Stimulated activated effector memory CD8-positive, alpha-beta T cell treated with anti-CD3 and anti-CD28 coated beads, Interleukin-12 subunit alpha, Interleukin-12 subunit beta, amount 100 ng/mL, for 72 hours (primary cell): ENCODE measurements around the gene CCDC71L.
A peak's percentile ranks its signal among the peaks of the same experiment; 100 is the strongest.

ENCODE experiments used
- ATAC-seq: fragments of 150-1000 bp; cut with Tn5 transposase; 2 replicates; pipeline ENCODE4 v1.10.0; 2021
- DNase-seq, 2 donors: peaks; one replicate each; pipeline ENCODE4 v3.0.0; 2021 to 2022; ENCODE audit warnings: low spot score in 2 of 2
- H3K27ac Mint-ChIP-seq: one replicate; pipeline ENCODE4 v1.8.0; 2022; ENCODE audit warnings: mild to moderate bottlenecking, mixed read lengths
- H3K36me3 Mint-ChIP-seq: one replicate; pipeline ENCODE4 v1.8.0; 2022; ENCODE audit warnings: mild to moderate bottlenecking, mixed read lengths
- H3K4me1 Mint-ChIP-seq: one replicate; pipeline ENCODE4 v1.8.0; 2022; ENCODE audit warnings: mixed read lengths
- H3K4me3 Mint-ChIP-seq: one replicate; pipeline ENCODE4 v1.8.0; 2022; ENCODE audit warnings: mild to moderate bottlenecking, mixed read lengths
- H3K9me3 Mint-ChIP-seq: one replicate; pipeline ENCODE4 v1.8.0; 2022; ENCODE audit warnings: mixed read lengths

The CCDC71L gene

DNA sequence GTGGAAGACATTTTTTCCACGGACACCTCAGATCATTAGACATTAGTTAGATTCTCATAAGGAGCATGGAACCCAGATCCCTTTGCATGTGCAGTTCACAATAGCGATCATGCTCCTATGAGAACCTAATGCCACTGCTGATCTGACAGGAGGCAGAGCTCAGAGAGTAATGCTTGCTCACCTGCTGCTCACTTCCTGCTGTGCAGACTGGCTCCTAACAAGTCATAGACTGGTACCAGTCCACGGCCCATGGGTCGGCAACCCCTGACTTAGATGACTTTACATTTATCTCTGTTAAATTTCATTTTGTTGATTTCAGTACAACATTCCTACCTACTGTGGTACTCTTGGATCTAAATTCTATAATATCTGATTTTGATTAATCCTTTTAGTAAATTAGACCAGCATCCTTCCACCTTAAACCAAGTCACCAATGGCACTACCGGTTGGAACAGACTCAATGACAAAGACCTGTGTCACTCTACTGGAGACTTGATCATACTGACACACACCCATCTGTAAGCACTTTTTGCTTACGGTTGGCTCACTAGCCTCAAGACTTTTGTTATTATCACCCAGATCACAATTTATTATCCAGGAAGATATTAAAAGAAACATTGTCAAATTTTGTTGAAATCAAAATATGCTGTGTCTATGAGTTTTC lies 8.0 kb upstream of the CCDC71L start:
- Mint-ChIP-seq H3K4me1 (peaks cover 6% of the 10 kb centered on the region), H3K9me3 (no peaks in the 10 kb centered on the region), H3K27ac (no peak overlapping the region), H3K36me3 (no peaks in the 10 kb centered on the region), H3K4me3 (no peak overlapping the region)
- DNase-seq (no peak), ATAC-seq (peak; percentile 61)

DNA sequence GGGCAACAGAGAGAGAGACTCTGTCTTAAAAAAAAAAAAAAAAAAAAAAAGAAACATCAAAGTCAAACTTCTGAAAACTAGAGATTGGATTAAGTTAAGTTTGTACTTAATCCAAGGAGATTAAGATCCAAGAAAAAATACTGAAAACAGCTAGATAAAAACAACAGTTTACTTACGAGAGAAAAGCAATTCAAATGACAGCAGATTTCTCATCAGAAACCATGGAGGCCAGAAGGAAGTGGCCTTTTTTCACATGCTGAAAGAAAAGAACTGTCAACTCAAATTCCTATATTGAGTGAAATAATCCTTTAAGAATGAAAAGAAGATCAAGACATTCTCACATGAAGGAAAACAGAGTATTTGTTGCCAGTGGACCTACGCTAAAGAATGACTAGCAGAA lies 5.4 kb upstream of the CCDC71L start:
- Mint-ChIP-seq H3K9me3 (no peaks in the 10 kb centered on the region), H3K36me3 (no peaks in the 10 kb centered on the region), H3K4me1 (peaks cover 9% of the 10 kb centered on the region), H3K27ac (no peak overlapping the region), H3K4me3 (no peak overlapping the region)
- DNase-seq (no peak), ATAC-seq (no peak)

DNA sequence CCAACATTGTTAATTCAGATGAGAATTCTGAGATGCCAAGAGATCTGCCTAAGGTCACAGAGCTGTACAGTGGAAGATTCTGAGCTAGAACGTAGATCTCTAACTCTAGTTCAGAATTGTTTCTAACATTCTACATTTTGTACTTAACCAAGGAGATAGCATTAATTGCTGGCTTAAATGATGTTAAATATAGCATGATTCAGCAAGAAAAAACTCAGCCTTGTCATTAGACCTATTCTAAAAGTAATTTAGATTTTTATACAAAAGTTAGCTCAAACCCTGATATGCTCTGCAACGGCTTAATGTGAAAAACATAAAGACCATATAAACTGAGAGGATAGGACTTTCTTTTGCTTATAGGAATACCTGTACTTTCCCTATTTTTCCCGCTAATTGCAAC lies 3.4 kb upstream of the CCDC71L start:
- H3K4me3 Mint-ChIP-seq: no peak overlapping the region
- ATAC-seq: no peak
- H3K27ac Mint-ChIP-seq: no peak overlapping the region

GRCh38 chr7:106659963-106660861 lies 746 bp downstream of the CCDC71L start:
- Mint-ChIP-seq H3K4me1 (peaks cover 23% of the 10 kb centered on the region), H3K36me3 (peaks cover 21% of the 10 kb centered on the region), H3K27ac (peak overlapping the region; percentile 96), H3K9me3 (peaks cover 2% of the 10 kb centered on the region), H3K4me3 (peak overlapping the region; percentile 80)
- DNase-seq (peak; percentile 76 to 92), ATAC-seq (peak; percentile 80)

More for the DNA sequence above, 3.4 kb upstream of the CCDC71L start:
- no peak for DNase-seq
- peaks cover 11% of the 10 kb centered on the region for H3K4me1 Mint-ChIP-seq
- peaks cover 2% of the 10 kb centered on the region for H3K9me3 Mint-ChIP-seq
- peaks cover 12% of the 10 kb centered on the region for H3K36me3 Mint-ChIP-seq

DNA sequence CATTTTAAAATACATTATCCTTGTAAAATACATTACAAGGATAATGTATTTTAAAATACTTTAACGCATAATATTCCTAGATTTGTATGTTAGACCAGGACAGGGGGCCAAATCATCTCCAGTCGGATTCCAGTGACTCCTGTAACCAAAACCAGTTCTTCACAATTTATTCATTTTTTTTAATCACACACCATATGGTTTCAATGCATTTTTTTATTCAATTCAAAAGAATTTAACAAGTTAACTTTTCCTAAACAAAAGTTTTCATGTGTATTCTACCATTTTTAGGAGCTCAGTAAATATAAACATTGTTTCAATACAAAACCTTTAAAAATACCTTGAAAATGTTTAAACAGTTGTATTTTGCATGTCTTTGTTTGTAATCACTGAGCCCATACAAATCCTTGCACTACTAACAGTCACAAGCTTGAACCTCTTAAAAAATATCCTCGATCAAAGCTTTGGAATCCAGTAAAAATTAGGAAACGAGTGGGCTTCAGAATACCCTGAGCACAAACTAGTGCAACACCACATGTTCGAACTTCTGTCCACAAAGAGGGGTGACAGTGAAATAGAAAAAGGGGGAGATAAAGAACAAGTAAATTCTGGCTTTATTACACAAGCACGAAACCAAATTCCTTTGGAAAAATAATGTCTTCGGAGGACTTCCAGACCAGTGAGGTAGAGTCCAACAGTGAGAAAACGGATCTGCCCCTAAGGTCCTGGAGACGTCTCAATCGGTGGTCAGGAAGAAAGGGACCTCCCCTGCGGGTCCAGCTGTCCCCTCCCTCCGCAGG lies 1.6 kb downstream of the CCDC71L start:
- ATAC-seq (no peak), DNase-seq (no peak)
- peak overlapping the region; percentile 96 for H3K27ac Mint-ChIP-seq
- peak overlapping the region; percentile 80 for H3K4me3 Mint-ChIP-seq
- peaks cover 21% of the 10 kb centered on the region for H3K36me3 Mint-ChIP-seq
- H3K9me3 Mint-ChIP-seq: peaks cover 2% of the 10 kb centered on the region
- peaks cover 23% of the 10 kb centered on the region for H3K4me1 Mint-ChIP-seq

- peaks cover 23% of the 10 kb centered on the region for H3K4me1 Mint-ChIP-seq
- H3K4me3 Mint-ChIP-seq: peak overlapping the region; percentile 80
- peaks cover 21% of the 10 kb centered on the region for H3K36me3 Mint-ChIP-seq
- peak overlapping the region; percentile 96 for H3K27ac Mint-ChIP-seq
- peaks cover 2% of the 10 kb centered on the region for H3K9me3 Mint-ChIP-seq
- no peak for ATAC-seq
- DNase-seq: no peak
Observed at GRCh38 chr7:106658316-106659165, 2.4 kb downstream of the CCDC71L start.

GRCh38 chr7:106657085-106657991 lies 3.6 kb downstream of the CCDC71L start:
- Mint-ChIP-seq H3K9me3 (peaks cover 2% of the 10 kb centered on the region), H3K4me1 (peaks cover 23% of the 10 kb centered on the region), H3K4me3 (no peak overlapping the region), H3K36me3 (peaks cover 21% of the 10 kb centered on the region), H3K27ac (no peak overlapping the region)
- DNase-seq: no peak
- no peak for ATAC-seq

GRCh38 chr7:106655703-106656498 lies 5.1 kb downstream of the CCDC71L start:
- ATAC-seq (no peak), DNase-seq (no peak)
- Mint-ChIP-seq H3K36me3 (peaks cover 17% of the 10 kb centered on the region), H3K27ac (no peak overlapping the region), H3K4me3 (no peak overlapping the region), H3K4me1 (peaks cover 16% of the 10 kb centered on the region), H3K9me3 (no peaks in the 10 kb centered on the region)

DNA sequence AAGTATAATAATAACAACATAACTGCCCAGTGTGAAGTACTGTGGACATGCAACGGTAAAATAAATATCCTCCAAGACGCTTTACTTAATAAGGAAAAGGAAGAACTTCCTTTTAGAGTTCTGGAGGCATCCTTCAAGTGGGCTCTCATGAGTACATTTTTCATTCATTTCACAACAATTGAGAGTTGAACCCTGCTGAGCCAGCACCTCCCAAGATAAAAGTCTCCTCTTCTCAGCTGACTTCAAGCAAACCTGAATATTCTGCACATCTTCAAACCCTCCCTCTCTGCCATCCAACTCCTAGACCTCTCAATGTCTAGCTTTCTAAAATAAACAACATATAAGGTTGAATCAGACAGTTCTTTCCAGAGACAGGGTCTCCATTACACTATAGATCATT lies 7.5 kb downstream of the CCDC71L start:
- H3K36me3 Mint-ChIP-seq: peaks cover under 1% of the 10 kb centered on the region
- H3K4me1 Mint-ChIP-seq: peaks cover 8% of the 10 kb centered on the region
- no peak overlapping the region for H3K27ac Mint-ChIP-seq
- no peak overlapping the region for H3K4me3 Mint-ChIP-seq
- ATAC-seq: no peak
- no peaks in the 10 kb centered on the region for H3K9me3 Mint-ChIP-seq
- DNase-seq: no peak

DNA sequence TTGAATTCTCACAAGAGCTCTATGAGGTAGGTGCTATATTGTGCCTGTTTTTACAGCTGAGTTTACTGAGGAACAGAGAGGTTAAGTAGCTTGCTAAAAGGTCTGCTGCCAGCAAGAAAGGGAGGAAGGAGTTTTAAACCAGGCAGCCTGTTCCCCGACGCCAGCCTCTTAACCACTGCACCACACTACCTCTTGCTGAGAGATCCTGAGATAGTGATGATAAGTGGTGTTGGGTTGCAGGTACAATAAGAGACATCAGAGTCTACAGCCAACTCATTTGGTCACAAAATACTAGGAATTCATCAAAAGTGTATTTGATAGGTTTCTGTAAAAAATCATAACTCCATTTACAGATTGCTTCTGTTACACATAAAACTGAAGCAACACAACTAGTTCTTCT lies 8.0 kb downstream of the CCDC71L start:
- H3K27ac Mint-ChIP-seq: no peak overlapping the region
- ATAC-seq (no peak), DNase-seq (no peak)
- H3K9me3 Mint-ChIP-seq: no peaks in the 10 kb centered on the region
- peaks cover 8% of the 10 kb centered on the region for H3K4me1 Mint-ChIP-seq
- no peaks in the 10 kb centered on the region for H3K36me3 Mint-ChIP-seq
- H3K4me3 Mint-ChIP-seq: no peak overlapping the region

DNA sequence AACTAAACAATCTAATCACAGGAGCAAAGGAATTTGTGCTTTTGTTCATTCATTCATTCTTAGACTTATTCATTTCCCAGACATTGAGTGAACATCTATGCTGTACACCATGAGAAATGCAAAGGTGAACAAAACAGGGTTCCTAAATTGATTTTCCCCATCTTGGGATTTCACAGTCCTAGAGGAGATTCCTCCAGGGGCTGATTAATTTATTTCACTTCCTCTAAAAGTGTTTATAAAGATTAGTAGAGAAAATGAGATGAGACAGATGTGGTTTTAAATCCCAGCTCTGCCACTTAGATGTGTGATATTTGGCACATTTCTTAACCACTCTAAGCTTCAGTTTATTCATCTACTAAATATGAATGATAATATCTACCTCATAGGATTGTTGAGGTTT lies 8.9 kb downstream of the CCDC71L start:
- Mint-ChIP-seq H3K27ac (no peak overlapping the region), H3K4me1 (peaks cover 1% of the 10 kb centered on the region), H3K9me3 (no peaks in the 10 kb centered on the region), H3K36me3 (no peaks in the 10 kb centered on the region), H3K4me3 (no peak overlapping the region)
- DNase-seq: no peak
- no peak for ATAC-seq

GRCh38 chr7:106646256-106646655 lies 14.7 kb downstream of the CCDC71L start:
- Mint-ChIP-seq H3K36me3 (no peaks in the 10 kb centered on the region), H3K9me3 (no peaks in the 10 kb centered on the region), H3K4me3 (no peak overlapping the region), H3K27ac (no peak overlapping the region), H3K4me1 (no peaks in the 10 kb centered on the region)
- ATAC-seq: no peak
- DNase-seq: no peak

DNA sequence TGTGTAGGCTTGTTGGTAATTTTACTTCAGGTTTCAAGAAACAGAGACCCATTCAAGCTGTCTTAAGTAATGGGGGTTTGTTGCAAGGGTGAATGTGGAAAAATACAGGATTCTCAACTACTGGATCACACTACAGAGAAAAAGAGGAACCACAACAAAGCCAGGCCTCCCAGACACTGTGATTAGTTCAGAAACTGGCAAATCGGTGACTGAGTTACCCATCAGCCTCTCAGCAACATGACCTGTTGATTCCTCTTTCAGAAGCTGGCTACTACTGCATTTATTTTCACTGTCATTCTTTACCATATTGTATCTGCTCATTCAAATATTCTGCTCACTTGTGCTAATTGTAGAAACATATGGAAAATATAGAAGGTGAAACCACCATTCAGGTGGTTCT lies 16.0 kb downstream of the CCDC71L start:
- no peak overlapping the region for H3K27ac Mint-ChIP-seq

More for the DNA sequence above, 16.0 kb downstream of the CCDC71L start:
- Mint-ChIP-seq H3K4me1 (no peaks in the 10 kb centered on the region), H3K4me3 (no peak overlapping the region), H3K9me3 (no peaks in the 10 kb centered on the region), H3K36me3 (no peaks in the 10 kb centered on the region)
- DNase-seq: no peak
- no peak for ATAC-seq
